HCT116 (cell line): ENCODE results near the gene NTHL1. TPM values are rescaled to one million over a fixed set of nuclear protein-coding genes. Genes with fewer than 3 reads are reported as not detected.

ENCODE experiments used
- ATAC-seq: fragments of 200-7000 bp; cut with Tn5 transposase; 2 replicates; pipeline ENCODE4 v1.9.1; 2020; ENCODE audit warnings: mild to moderate bottlenecking, moderate library complexity
- BruUV-seq: library from RNA; stranded (reverse); fragments of 400-500 nt; replicated peaks from 2 replicates; lab custom pipeline; 2021; lab: Mats Ljungman, UMichigan
- CTCF ChIA-PET: fragments of 300-600 bp; sonication (Branson Sonifier 250); formaldehyde crosslinking; loops from one replicate; lab custom pipeline; 2021; ENCODE audit warnings: antibody characterized with exemption; lab: Charles Lee
- POLR2A ChIA-PET: fragments of 300-600, 350-600 bp; sonication (Branson Sonifier 250); formaldehyde crosslinking; loops from one replicate; lab custom pipeline; 2021; ENCODE audit warnings: antibody characterized with exemption; lab: Charles Lee
- RAD21 ChIA-PET, 2 experiments: fragments of 300-600 bp; sonication (Branson Sonifier 250); formaldehyde crosslinking; loops; one replicate each; lab custom pipeline; 2023; ENCODE audit warnings: low total read pairs in 2 of 2; ENCODE audit not compliant: uncharacterized antibody in 2 of 2, unreplicated experiment in 2 of 2, low non-redundant PET in 1 of 2; lab: Charles Lee
- DNase-seq: peaks from one replicate; pipeline ENCODE4 v3.0.0-alpha.2; 2010; ENCODE audit warnings: low read depth, low spot score
- H2AFZ ChIP-seq: fragments of 200-600 bp; shearing (Covaris generic), sonication (generic); 2 replicates; pipeline ENCODE4 v1.6.1; 2017; ENCODE audit warnings: low read depth, mixed run types, mixed read lengths, antibody characterized with exemption, low read length; ENCODE audit not compliant: poor library complexity, severe bottlenecking
- H3K27ac ChIP-seq: 2 replicates; pipeline ENCODE4 v1.5.1; 2012; ENCODE audit warnings: low read depth, low read length
- H3K27me3 ChIP-seq: fragments of 200-600 bp; sonication (generic); 2 replicates; pipeline ENCODE4 v1.6.1; 2016; ENCODE audit warnings: mixed run types, low read length, mixed read lengths; ENCODE audit not compliant: insufficient read depth
- H3K36me3 ChIP-seq, 2 experiments: fragments of 200-500 bp in 1 of 2; fragments of 200-600 bp in 1 of 2; sonication (Bioruptor generic) in 1 of 2; sonication (generic) in 1 of 2; 2 replicates each; pipeline versions ENCODE4 v1.5.1 to v1.6.1; 2014 to 2016; ENCODE audit warnings: low read length in 2 of 2, inconsistent platforms in 1 of 2, mixed read lengths in 1 of 2, mixed run types in 1 of 2; ENCODE audit not compliant: insufficient read depth in 2 of 2, control insufficient read depth in 1 of 2
- H3K4me1 ChIP-seq, 2 experiments: fragments of 200-600 bp in 1 of 2; sonication (generic) in 1 of 2; 2 replicates each; pipeline versions ENCODE4 v1.5.1 to v1.6.1; 2012 to 2017; ENCODE audit warnings: low read length in 2 of 2, inconsistent platforms in 1 of 2, mild to moderate bottlenecking in 1 of 2, mixed read lengths in 1 of 2, mixed run types in 1 of 2, moderate library complexity in 1 of 2; ENCODE audit not compliant: insufficient read depth in 2 of 2, control insufficient read depth in 1 of 2
- H3K4me2 ChIP-seq: fragments of 200-600 bp; sonication (generic); 2 replicates; pipeline ENCODE4 v1.6.1; 2017; ENCODE audit warnings: mixed run types, low read length, mixed read lengths
- H3K4me3 ChIP-seq, 2 experiments: fragments of 200-600 bp in 1 of 2; sonication (generic) in 1 of 2; replicated peaks in 1 of 2; 2 replicates each; pipeline ENCODE4 v1.5.1; 2011 to 2016; ENCODE audit warnings: low read length in 2 of 2, control low read depth in 1 of 2, low read depth in 1 of 2, mild to moderate bottlenecking in 1 of 2, mixed read lengths in 1 of 2, mixed run types in 1 of 2
- H3K79me2 ChIP-seq: fragments of 200-600 bp; sonication (generic); 2 replicates; pipeline ENCODE4 v1.6.1; 2017; ENCODE audit warnings: mild to moderate bottlenecking, mixed run types, low read length, moderate library complexity, mixed read lengths; ENCODE audit not compliant: insufficient read depth
- H3K9ac ChIP-seq: fragments of 200-600 bp; sonication (generic); 2 replicates; pipeline ENCODE4 v1.6.1; 2016; ENCODE audit warnings: low read length, mixed read lengths
- H3K9me2 ChIP-seq: fragments of 200-600 bp; sonication (generic), shearing (Covaris generic); 2 replicates; pipeline ENCODE4 v1.6.1; 2017; ENCODE audit warnings: mixed run types, mild to moderate bottlenecking, moderate library complexity; ENCODE audit not compliant: insufficient read depth
- H3K9me3 ChIP-seq, 2 experiments: fragments of 200-500 bp in 1 of 2; fragments of 200-600 bp in 1 of 2; sonication (Bioruptor generic) in 1 of 2; sonication (generic) in 1 of 2; 2 replicates each; pipeline ENCODE4 v1.6.1; 2014 to 2017; ENCODE audit warnings: low read length in 2 of 2, mixed read lengths in 2 of 2, inconsistent platforms in 1 of 2, low read depth in 1 of 2, mild to moderate bottlenecking in 1 of 2, mixed run types in 1 of 2, moderate library complexity in 1 of 2; ENCODE audit not compliant: control insufficient read depth in 1 of 2, insufficient read depth in 1 of 2
- H4K20me1 ChIP-seq: fragments of 200-600 bp; sonication (generic), shearing (Covaris generic); 2 replicates; pipeline ENCODE4 v1.6.1; 2017; ENCODE audit warnings: mixed run types, mild to moderate bottlenecking, moderate library complexity; ENCODE audit not compliant: insufficient read depth
- CTCF ChIP-seq, 3 experiments: fragments of 200-600 bp in 1 of 3; sonication (generic) in 1 of 3; IDR thresholded peaks in 2 of 3; conservative IDR thresholded peaks in 1 of 3; 2 replicates each; pipeline ENCODE4 v1.5.1; 2012 to 2017; ENCODE audit warnings: low read depth in 2 of 3, low read length in 2 of 3, antibody characterized with exemption in 1 of 3, borderline replicate concordance in 1 of 3, control low read depth in 1 of 3, mild to moderate bottlenecking in 1 of 3, mixed read lengths in 1 of 3, mixed run types in 1 of 3, moderate library complexity in 1 of 3; ENCODE audit not compliant: insufficient read depth in 1 of 3
- MAX ChIP-seq: IDR thresholded peaks from 2 replicates; pipeline ENCODE4 v1.6.1; 2012
- POLR2AphosphoS5 ChIP-seq: IDR thresholded peaks from 2 replicates; pipeline ENCODE4 v1.6.1; 2011; ENCODE audit warnings: mild to moderate bottlenecking, low read depth, low read length, moderate library complexity
- SP1 ChIP-seq: IDR thresholded peaks from 2 replicates; pipeline ENCODE4 v1.6.1; 2012; ENCODE audit warnings: low read depth
- YY1 ChIP-seq: IDR thresholded peaks from 2 replicates; pipeline ENCODE4 v1.6.1; 2011; ENCODE audit warnings: low read length, low read depth, moderate library complexity, mild to moderate bottlenecking; ENCODE audit not compliant: insufficient replicate concordance; ENCODE audit errors: extremely low read depth
- intact Hi-C: fragments of 100-400 bp; cut with micrococcal nuclease; formaldehyde crosslinking; loops from 2 replicates; pipeline ENCODE4 v1.10.0; 2022
- total RNA-seq: library from RNA; stranded (reverse); gene quantifications from one replicate; pipeline ENCODE4 v1.2.1, GENCODE V29; 2021; ENCODE audit not compliant: unreplicated experiment

NTHL1 gene
- total RNA-seq, 1 experiment from 2014 or later, result 40.1 TPM

- H3K4me2 ChIP-seq, result peak overlapping the region; percentile 91
- H4K20me1 ChIP-seq, result no peaks in the 10 kb centered on the region
- DNase-seq (no peak), ATAC-seq (no peak)
- no TSS peak for BruUV-seq
- TF ChIP-seq POLR2AphosphoS5, result peak; percentile 6; the same call in 1 of the 2 replicates
- TF ChIP-seq SP1, result no peak
- peak; percentile 25; the same call in 1 of the 2 replicates for TF ChIP-seq MAX
- no peak for TF ChIP-seq CTCF (IDR thresholded peaks at IDR 0.05 in 2 of 3, conservative IDR thresholded peaks at IDR 0.05 in 1 of 3; ENCODE audit: borderline replicate concordance in 1 of 3, insufficient read depth in 1 of 3, low read depth in 2 of 3, low read length in 2 of 3)
- no peak for TF ChIP-seq YY1
- no peak overlapping the region for H2AFZ ChIP-seq
- no peaks in the 10 kb centered on the region for H3K79me2 ChIP-seq
- ChIA-PET RAD21 (interaction anchor here in 1 of 2 experiments (0.9 kb wide), 1 partner anchor 48 kb away, joined by 4 read pairs; no protein-coding TSS in a partner anchor), POLR2A (no interaction called here), CTCF (no interaction called here)
- peak overlapping the region; percentile 49 to 62 for H3K4me3 ChIP-seq
- no peaks in the 10 kb centered on the region for H3K9me2 ChIP-seq
- no peaks in the 10 kb centered on the region for H3K9me3 ChIP-seq
- H3K27me3 ChIP-seq, result no peaks in the 10 kb centered on the region
- peak overlapping the region; percentile 84 for H3K27ac ChIP-seq
- H3K36me3 ChIP-seq, result peaks cover 11 to 19% of the 10 kb centered on the region in 2 experiments; a peak in 3 of 4 replicates
- H3K4me1 ChIP-seq, result peaks cover 9 to 29% of the 10 kb centered on the region in 2 experiments
- intact Hi-C loops, result no loop called here
- peak overlapping the region; percentile 69 for H3K9ac ChIP-seq
Observed at GRCh38 chr16:2092256-2092620, 44.6 kb upstream of the NTHL1 start.
